CD14-positive monocyte (primary cell): ENCODE data around the gene MSRB3. TPM values are rescaled to one million over a fixed set of nuclear protein-coding genes. Genes with fewer than 3 reads are reported as not detected.

ENCODE experiments used
- DNase-seq, 3 donors: peaks; one replicate each; pipeline ENCODE4 v3.0.0-alpha.2; 2011 to 2022
- H2AFZ ChIP-seq: 2 replicates; pipeline ENCODE4 v1.6.0; 2012; ENCODE audit warnings: mild to moderate bottlenecking, low read depth, low read length, inconsistent platforms; ENCODE audit not compliant: insufficient read depth, poor library complexity, severe bottlenecking
- H3K27ac ChIP-seq, 2 donors: 1 replicate in 1 of 2; 2 replicates in 1 of 2; pipeline ENCODE4 v1.5.1; 2012 to 2013; ENCODE audit warnings: low read length in 2 of 2, control low read depth in 1 of 2, inconsistent platforms in 1 of 2, low read depth in 1 of 2, mild to moderate bottlenecking in 1 of 2
- H3K27me3 ChIP-seq, 2 donors: one replicate each; pipeline versions ENCODE4 v1.6.0 to v1.6.1; 2011 to 2013; ENCODE audit warnings: low read length in 2 of 2; ENCODE audit not compliant: control insufficient read depth in 2 of 2, insufficient read depth in 2 of 2
- H3K36me3 ChIP-seq, 2 donors: replicated peaks in 1 of 2; 1 replicate in 1 of 2; 2 replicates in 1 of 2; pipeline versions ENCODE4 v1.5.1 to v1.6.1; 2012 to 2013; ENCODE audit warnings: low read length in 2 of 2, control low read depth in 1 of 2, inconsistent platforms in 1 of 2, mild to moderate bottlenecking in 1 of 2; ENCODE audit not compliant: insufficient read depth in 2 of 2, control insufficient read depth in 1 of 2
- H3K4me1 ChIP-seq, 2 donors: 1 replicate in 1 of 2; 2 replicates in 1 of 2; pipeline versions ENCODE4 v1.5.1 to v1.6.1; 2012 to 2013; ENCODE audit warnings: low read length in 2 of 2, control low read depth in 1 of 2, inconsistent platforms in 1 of 2, mild to moderate bottlenecking in 1 of 2, moderate library complexity in 1 of 2; ENCODE audit not compliant: insufficient read depth in 2 of 2, control insufficient read depth in 1 of 2
- H3K4me2 ChIP-seq: replicated peaks from 2 replicates; pipeline ENCODE3; 2012; ENCODE audit warnings: low read length, moderate library complexity, mild to moderate bottlenecking; ENCODE audit not compliant: poor library complexity, severe bottlenecking; ENCODE audit errors: extremely low read depth
- H3K4me3 ChIP-seq, 3 experiments: fragments of 200-600 bp in 1 of 3; sonication (generic) in 1 of 3; replicated peaks in 1 of 3; 1 replicate in 2 of 3; 2 replicates in 1 of 3; pipeline ENCODE4 v1.5.1; 2011 to 2013; ENCODE audit warnings: low read length in 3 of 3, mild to moderate bottlenecking in 3 of 3, control low read depth in 2 of 3, low read depth in 2 of 3, inconsistent platforms in 1 of 3, moderate library complexity in 1 of 3
- H3K79me2 ChIP-seq: 2 replicates; pipeline ENCODE4 v1.6.0; 2012; ENCODE audit warnings: mild to moderate bottlenecking, control low read depth, inconsistent platforms, low read length, moderate library complexity; ENCODE audit not compliant: insufficient read depth
- H3K9ac ChIP-seq: 2 replicates; pipeline ENCODE4 v1.6.0; 2017; ENCODE audit warnings: low read length, mild to moderate bottlenecking; ENCODE audit not compliant: insufficient read depth, poor library complexity, severe bottlenecking
- H3K9me3 ChIP-seq, 2 donors: replicated peaks in 1 of 2; 1 replicate in 1 of 2; 2 replicates in 1 of 2; pipeline versions ENCODE4 v1.5.1 to v1.6.1; 2012 to 2013; ENCODE audit warnings: low read length in 2 of 2, control low read depth in 1 of 2; ENCODE audit not compliant: control insufficient read depth in 1 of 2, insufficient read depth in 1 of 2
- H4K20me1 ChIP-seq: 2 replicates; pipeline ENCODE4 v1.6.0; 2012; ENCODE audit warnings: mild to moderate bottlenecking, low read length, control low read depth, moderate library complexity; ENCODE audit not compliant: insufficient read depth
- H3K27ac Mint-ChIP-seq, 7 donors: one replicate each; pipeline ENCODE4 v1.8.0; 2020; ENCODE audit warnings: mild to moderate bottlenecking in 7 of 7, mixed read lengths in 7 of 7, moderate library complexity in 6 of 7, inconsistent platforms in 2 of 7
- H3K27me3 Mint-ChIP-seq, 3 donors: one replicate each; pipeline ENCODE4 v1.8.0; 2021 to 2022; ENCODE audit warnings: low read depth in 3 of 3, mild to moderate bottlenecking in 3 of 3, mixed read lengths in 3 of 3, moderate library complexity in 3 of 3, inconsistent platforms in 1 of 3
- H3K36me3 Mint-ChIP-seq, 2 donors: one replicate each; pipeline ENCODE4 v1.8.0; 2020; ENCODE audit warnings: mixed read lengths in 2 of 2, inconsistent platforms in 1 of 2, mild to moderate bottlenecking in 1 of 2
- H3K4me1 Mint-ChIP-seq: one replicate; pipeline ENCODE4 v1.8.0; 2020; ENCODE audit warnings: mild to moderate bottlenecking, mixed read lengths
- H3K4me3 Mint-ChIP-seq, 2 donors: one replicate each; pipeline ENCODE4 v1.8.0; 2020; ENCODE audit warnings: mild to moderate bottlenecking in 2 of 2, mixed read lengths in 2 of 2, moderate library complexity in 1 of 2
- H3K9me3 Mint-ChIP-seq, 7 donors: one replicate each; pipeline ENCODE4 v1.8.0; 2020 to 2022; ENCODE audit warnings: mixed read lengths in 7 of 7, mild to moderate bottlenecking in 6 of 7, moderate library complexity in 6 of 7, inconsistent platforms in 2 of 7
- WGBS: methylation state at CpG from one replicate; pipeline ENCODE4 v1.1.5; 2013; ENCODE audit warnings: missing lambda C conversion rate; ENCODE audit not compliant: insufficient coverage; 5-methylcytosine and 5-hydroxymethylcytosine counted together
- intact Hi-C, 2 donors: fragments of 100-400 bp; cut with micrococcal nuclease; formaldehyde crosslinking; loops; one replicate each; pipeline versions ENCODE4 v1.15.0 to v1.15.1; 2023
- polyA plus RNA-seq, 3 donors: library from polyadenylated mRNA; depleted of rRNA in 1 of 3; unstranded in 2 of 3; stranded (reverse) in 1 of 3; fragments of 300-500 nt in 2 of 3; fragments of >200 nt in 1 of 3; fragmentation: Illumina TruSeq in 2 of 3; gene quantifications; 1 replicate in 2 of 3; 2 replicates in 1 of 3; pipeline ENCODE4 v1.2.3, GENCODE V29; 2012 to 2021
- TF ChIP-seq, protein P1 (sequence below): fragments of 200-600 bp; IDR thresholded peaks from one replicate; pipeline ENCODE4 v1.8.0; 2022; ENCODE audit warnings: antibody characterized with exemption, mild to moderate bottlenecking

The MSRB3 gene
- polyA plus RNA-seq, 3 donors, result 0.25 to 1.1 (median 1.0) TPM

- no peak overlapping the region for H3K4me3 ChIP-seq
Measured at GRCh38 chr12:65318186-65318685, 39.8 kb downstream of the MSRB3 start.

DNA sequence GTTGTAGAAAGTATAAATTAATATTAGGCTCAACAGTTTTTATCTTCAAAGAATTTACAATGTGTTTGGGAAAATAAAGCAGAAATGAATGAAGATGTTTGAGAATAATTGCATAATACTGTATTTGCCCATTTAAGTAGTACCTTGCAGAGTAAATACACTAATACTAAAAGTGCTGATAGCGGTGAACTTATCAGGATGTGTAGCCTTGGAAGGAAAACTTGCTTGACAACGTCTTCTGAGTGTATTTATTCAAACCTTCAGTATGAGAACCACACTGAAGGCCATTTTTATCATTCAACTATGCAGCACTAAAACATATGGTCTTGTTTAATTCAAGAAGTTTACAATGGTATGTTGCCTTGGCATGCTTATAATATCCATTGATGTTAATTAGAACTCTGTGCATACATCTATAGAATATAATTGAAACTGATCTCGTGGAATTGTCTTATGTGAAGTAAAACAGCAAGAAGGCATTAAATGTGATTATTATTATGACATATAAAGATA lies 41.3 kb downstream of the MSRB3 start:
- peaks cover 4% of the 10 kb centered on the region for H3K4me1 Mint-ChIP-seq
- Histone ChIP-seq H3K9ac (no peak overlapping the region), H3K4me1 (no peaks in the 10 kb centered on the region), H3K79me2 (no peaks in the 10 kb centered on the region), H3K9me3 (no peaks in the 10 kb centered on the region), H3K4me3 (no peak overlapping the region), H4K20me1 (no peaks in the 10 kb centered on the region), H3K27me3 (no peaks in the 10 kb centered on the region), H3K36me3 (no peaks in the 10 kb centered on the region), H3K27ac (no peak overlapping the region), H2AFZ (no peak overlapping the region), H3K4me2 (no peak overlapping the region)
- intact Hi-C loops, result no loop called here
- TF ChIP-seq, protein P1, sequence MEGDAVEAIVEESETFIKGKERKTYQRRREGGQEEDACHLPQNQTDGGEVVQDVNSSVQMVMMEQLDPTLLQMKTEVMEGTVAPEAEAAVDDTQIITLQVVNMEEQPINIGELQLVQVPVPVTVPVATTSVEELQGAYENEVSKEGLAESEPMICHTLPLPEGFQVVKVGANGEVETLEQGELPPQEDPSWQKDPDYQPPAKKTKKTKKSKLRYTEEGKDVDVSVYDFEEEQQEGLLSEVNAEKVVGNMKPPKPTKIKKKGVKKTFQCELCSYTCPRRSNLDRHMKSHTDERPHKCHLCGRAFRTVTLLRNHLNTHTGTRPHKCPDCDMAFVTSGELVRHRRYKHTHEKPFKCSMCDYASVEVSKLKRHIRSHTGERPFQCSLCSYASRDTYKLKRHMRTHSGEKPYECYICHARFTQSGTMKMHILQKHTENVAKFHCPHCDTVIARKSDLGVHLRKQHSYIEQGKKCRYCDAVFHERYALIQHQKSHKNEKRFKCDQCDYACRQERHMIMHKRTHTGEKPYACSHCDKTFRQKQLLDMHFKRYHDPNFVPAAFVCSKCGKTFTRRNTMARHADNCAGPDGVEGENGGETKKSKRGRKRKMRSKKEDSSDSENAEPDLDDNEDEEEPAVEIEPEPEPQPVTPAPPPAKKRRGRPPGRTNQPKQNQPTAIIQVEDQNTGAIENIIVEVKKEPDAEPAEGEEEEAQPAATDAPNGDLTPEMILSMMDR, result no peak
- DNase-seq, result no peak
- H3K9me3 Mint-ChIP-seq, result no peaks in the 10 kb centered on the region
- H3K27ac Mint-ChIP-seq, result no peak overlapping the region
- WGBS, result no CpG with 5 or more reads among the region's 3 CpGs
- H3K4me3 Mint-ChIP-seq, result no peak overlapping the region
- H3K36me3 Mint-ChIP-seq, result peaks cover 0 to 2% of the 10 kb centered on the region in 2 donors
- H3K27me3 Mint-ChIP-seq, result peaks cover 0 to 1% (median 0%) of the 10 kb centered on the region in 3 donors

More at GRCh38 chr12:65318186-65318685, 39.8 kb downstream of the MSRB3 start:
- H3K9me3 ChIP-seq, result no peaks in the 10 kb centered on the region
- WGBS, result no CpG with 5 or more reads among the region's 4 CpGs
- no peaks in the 10 kb centered on the region for H3K79me2 ChIP-seq
- H3K36me3 Mint-ChIP-seq, result peaks cover 0 to 2% of the 10 kb centered on the region in 2 donors
- H4K20me1 ChIP-seq, result no peaks in the 10 kb centered on the region
- peaks cover 4% of the 10 kb centered on the region for H3K4me1 Mint-ChIP-seq
- peaks cover 0 to 1% (median 0%) of the 10 kb centered on the region in 3 donors for H3K27me3 Mint-ChIP-seq
- DNase-seq, result no peak
- no peak overlapping the region for H3K4me3 Mint-ChIP-seq
- no peaks in the 10 kb centered on the region for H3K36me3 ChIP-seq
- intact Hi-C loops, result no loop called here
- H3K4me1 ChIP-seq, result no peaks in the 10 kb centered on the region
- TF ChIP-seq, protein P1, result no peak
- no peaks in the 10 kb centered on the region for H3K27me3 ChIP-seq
- no peak overlapping the region for H3K9ac ChIP-seq
- H2AFZ ChIP-seq, result no peak overlapping the region
- no peak overlapping the region for H3K4me2 ChIP-seq
- H3K27ac Mint-ChIP-seq, result no peak overlapping the region
- H3K27ac ChIP-seq, result no peak overlapping the region
- H3K9me3 Mint-ChIP-seq, result no peaks in the 10 kb centered on the region
